DMS53 treated with DMSO at 0.1 percent for 48 hours (cell line): ENCODE results near the gene NEK4.
"Not testable (repeated sequence)": the region's sequence is repeated elsewhere in the genome, so short reads cannot be mapped to it uniquely, and the experiment has no call there.

Experiments
- DNase-seq: peaks from one replicate; lab custom pipeline; 2025; ENCODE audit not compliant: unreplicated experiment; lab: John Stamatoyannopoulos, UW

NEK4 gene

GRCh38 chr3:52676201-52676600, 94.5 kb downstream of the NEK4 start:
- DNase-seq, result not testable (repeated sequence)

- DNase-seq, result no peak
Measured at GRCh38 chr3:52671676-52672075, 99.1 kb downstream of the NEK4 start.

- DNase-seq, result no peak
Measured at GRCh38 chr3:52670621-52671521, 99.9 kb downstream of the NEK4 start.

- DNase-seq, result no peak
Measured at GRCh38 chr3:52663098-52663497, 107.6 kb downstream of the NEK4 start.

GRCh38 chr3:52660046-52660445, 110.7 kb downstream of the NEK4 start:
- no peak for DNase-seq
